Measurements from ENCODE around the gene PLA1A.
"Not testable (repeated sequence)": the region's sequence is repeated elsewhere in the genome, so short reads cannot be mapped to it uniquely, and the experiment has no call there.

Gene PLA1A

DNA sequence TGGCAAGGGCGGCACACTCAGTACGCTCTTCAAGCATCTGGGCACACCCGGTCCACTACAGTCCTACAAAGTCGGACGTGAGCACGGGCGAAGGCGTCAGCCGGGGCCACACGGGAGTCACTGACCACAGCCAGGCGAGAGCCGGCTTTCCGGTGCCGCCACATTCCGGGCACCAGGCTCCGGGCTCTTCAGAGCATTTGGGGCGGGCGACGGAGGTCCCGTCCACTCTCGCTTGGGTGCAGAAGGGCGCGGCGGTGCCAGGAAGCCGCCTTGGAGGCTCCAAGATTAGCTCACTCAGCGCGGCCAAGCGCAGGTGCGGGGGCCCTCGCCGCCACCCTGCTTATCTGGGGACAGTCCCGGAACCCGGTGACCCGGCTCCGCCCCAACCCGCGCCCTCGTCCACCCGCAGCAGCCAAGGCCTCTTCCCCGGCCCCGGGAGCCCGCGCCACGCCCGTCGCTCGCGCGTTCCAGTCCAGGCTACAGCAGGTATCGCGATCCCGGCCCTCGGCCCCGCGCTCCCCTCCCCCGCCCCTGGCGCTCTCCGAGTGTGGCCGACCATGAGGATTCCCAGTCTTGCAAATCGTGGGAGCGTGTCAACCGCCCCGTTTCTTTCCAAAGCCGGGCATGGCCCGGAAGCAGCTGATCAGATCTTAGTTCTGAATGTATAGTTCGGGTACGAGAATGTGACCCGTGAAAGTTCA lies 18.2 kb upstream of the PLA1A start, which contains the start of gene ADPRH:
ADPRH (plus strand) TSS at position 127 of the 701 bp plus-strand sequence. CDS start 2,678 bp downstream, outside the sequence.
- peak; percentile 7 to 42 for DNase-seq (ENCODE audit: low read depth in 2 of 2)

DNA sequence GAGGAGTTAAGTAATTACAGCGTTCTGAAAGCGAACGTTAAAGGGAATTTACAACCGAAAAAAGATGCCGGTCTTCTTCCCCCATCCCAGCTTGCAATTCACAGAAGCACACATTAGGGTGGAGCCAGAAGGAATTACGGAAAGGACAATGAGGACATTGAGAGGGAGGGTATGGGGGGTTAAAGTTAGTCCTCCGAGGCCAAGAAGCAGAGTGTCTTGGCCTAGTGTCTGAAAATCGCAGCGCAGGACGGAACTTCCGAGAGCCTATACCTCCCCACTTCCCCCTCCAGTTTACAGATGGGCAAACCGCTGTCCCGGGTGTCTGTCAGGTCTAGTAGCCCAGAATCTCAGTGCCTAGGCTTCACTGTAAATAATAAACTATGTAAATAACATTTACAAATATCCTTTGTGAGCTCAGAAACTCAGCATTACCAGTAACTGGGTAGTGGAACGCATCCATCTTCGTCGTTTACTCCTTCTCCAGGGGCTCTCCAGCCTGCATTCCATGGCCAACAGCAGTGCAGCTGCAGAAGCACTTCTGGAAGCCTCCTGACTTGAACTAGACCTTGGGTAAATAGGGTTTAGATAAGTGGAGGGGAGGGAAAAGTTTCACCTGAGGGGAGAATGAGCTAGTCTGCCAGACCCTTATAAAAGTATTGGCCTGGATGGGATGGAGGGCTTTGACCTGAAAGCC lies 17.5 kb upstream of the PLA1A start:
- DNase-seq (ENCODE audit: low read depth in 2 of 2), result no peak

DNA sequence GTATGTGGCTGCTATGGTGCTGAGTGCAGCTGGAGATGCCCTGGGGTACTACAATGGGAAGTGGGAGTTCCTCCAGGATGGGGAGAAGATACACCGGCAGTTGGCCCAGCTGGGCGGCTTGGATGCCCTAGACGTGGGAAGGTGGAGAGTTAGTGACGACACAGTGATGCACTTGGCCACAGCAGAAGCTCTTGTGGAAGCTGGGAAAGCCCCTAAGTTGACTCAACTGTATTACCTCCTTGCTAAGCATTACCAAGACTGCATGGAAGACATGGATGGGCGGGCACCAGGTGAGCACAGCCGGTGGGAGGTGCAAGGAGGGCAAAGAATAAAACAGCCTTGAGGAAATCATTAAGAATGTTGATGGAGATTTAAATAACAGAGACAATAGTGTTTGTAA lies 15.5 kb upstream of the PLA1A start:
- DNase-seq (ENCODE audit: low read depth in 2 of 2), result no peak

DNA sequence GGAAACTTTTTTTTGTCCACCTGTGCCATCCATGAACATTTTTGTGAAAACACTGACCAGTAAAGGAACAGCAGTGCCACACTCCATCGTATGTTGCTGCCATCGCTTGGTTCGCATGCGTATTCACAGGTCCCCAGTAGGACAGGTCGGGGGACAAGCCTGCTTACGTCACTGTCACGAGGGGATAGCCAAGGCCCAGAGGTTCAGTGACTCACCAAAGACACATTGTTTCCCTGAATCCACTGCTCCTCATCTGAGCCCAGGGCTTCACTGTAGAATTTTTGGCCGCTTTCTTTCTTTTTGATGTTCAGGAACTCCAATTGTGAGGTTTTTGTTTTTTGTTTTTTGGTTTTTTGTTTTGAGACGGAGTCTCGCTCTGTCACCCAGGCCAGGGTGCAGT lies 12.5 kb upstream of the PLA1A start:
- DNase-seq (ENCODE audit: low read depth in 2 of 2), result no peak

DNA sequence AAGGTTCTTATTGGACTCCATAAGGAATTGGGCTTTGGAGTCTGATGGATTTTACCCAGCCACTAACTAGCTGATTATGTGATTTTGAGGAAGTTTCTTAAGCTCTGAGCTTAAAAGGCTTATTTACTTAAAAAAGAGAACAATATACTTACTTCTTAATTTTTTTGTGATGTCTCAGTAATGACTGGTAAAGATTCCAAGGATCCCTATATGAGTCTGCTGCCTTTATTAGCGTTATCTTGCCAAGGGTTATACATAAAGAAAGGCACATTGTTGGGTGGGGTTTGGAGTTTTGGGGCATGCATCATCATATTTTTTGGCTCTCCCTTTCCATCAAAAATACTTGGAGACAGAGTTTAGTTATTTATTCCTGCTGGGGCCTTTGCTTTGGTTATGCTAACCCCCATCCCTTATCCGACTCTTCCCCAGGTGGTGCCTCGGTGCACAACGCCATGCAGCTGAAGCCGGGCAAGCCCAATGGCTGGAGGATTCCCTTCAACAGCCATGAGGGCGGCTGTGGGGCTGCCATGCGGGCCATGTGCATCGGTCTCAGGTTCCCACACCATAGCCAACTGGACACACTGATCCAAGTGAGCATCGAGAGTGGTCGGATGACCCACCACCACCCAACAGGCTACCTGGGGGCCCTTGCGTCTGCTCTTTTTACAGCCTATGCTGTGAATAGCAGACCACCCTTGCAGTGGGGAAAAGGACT lies 11.7 kb upstream of the PLA1A start:
- DNase-seq (ENCODE audit: low read depth in 2 of 2), result no peak

DNA sequence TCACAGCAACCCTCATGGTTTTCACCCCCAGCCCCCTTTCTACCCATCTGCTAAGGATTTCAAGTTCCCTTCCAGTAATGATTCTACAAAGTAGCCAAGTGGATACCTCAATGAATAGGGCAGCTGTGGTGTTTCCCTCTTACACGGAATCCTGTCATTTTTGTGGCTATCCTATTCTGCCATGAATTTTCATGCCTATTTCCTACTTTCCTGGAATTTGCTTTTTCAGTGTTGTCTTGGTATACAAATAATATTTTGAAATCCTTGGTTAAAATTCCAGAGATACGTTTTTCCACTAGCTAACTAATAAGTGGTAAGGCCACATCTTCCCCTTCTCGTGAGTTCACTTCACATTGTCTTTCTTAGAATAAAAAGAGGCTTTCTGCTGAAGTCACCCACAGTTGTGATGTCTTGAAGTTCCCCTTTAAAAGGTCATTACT lies 10.9 kb upstream of the PLA1A start:
- no peak for DNase-seq (ENCODE audit: low read depth in 2 of 2)

DNA sequence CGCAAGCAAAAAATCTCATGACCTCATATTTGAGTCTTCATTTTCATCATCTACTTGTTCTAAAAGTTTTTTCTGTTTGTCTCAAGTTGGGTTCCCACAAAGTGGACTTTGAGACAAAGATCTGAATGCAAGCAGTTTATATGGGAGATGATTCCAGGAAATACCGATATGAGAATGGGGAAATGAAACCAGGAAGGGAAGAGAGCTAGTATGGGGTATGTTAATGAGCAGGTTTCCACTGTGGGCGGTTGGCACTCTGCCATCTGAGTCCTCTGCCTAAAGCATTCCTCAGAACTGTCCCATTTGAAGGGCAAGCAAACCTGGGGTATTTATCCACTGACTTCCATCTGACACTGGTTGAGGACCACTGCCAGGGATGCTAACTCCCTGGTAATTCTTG lies 9.6 kb upstream of the PLA1A start:
- DNase-seq (ENCODE audit: low read depth in 2 of 2), result no peak

DNA sequence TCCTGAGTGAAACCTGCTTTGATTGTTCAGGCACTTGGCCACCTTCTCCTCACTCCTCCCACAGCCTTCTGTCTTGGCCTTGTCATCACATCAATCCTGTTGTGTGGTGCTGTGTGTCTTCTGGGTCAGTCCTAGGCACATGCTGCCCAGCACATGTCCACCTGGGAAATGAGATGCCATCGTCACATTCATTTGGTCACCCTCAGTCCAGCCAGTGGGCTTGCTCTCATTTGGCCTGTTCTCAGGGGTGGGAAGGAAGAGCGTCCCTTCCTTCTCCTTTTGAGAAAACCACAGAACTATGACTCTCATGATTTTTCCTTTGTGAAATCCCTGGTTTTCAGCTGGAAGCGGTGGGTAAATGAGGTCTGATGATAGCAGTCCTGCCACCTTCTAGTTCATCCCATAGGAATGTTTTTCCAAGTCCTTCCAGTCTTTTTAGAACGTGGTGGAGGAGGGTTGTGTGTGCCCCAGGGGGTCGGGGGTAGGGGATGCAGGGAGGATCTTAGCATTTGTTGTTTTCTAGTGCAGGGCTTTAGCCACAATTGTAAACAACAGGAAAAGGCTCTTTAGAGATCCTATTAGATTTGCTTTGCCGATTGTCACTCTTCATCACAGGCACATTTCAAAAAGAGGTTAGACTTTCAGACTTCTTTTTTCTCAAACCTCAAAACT lies 8.4 kb upstream of the PLA1A start:
- DNase-seq (ENCODE audit: low read depth in 2 of 2), result no peak

DNA sequence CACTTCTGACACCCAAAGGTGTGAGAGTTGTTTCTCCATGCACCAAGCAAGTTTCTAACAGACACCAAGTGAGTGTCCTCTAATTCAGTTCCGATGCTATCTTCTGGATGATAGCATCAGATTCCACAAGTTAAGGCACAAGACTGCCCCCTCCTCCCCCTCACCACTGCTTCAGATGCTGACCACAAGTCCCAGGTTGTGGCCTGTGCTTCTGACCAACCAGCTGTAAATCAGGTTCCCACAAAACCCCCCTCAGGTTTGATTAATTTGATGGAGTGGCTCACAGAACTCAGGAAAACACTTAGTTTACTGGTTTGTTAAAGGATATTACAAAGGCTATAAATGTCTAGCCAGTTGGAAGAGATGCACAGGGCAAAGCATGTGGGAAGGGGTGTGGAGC lies 7.0 kb upstream of the PLA1A start:
- DNase-seq (ENCODE audit: low read depth in 2 of 2), result no peak

DNA sequence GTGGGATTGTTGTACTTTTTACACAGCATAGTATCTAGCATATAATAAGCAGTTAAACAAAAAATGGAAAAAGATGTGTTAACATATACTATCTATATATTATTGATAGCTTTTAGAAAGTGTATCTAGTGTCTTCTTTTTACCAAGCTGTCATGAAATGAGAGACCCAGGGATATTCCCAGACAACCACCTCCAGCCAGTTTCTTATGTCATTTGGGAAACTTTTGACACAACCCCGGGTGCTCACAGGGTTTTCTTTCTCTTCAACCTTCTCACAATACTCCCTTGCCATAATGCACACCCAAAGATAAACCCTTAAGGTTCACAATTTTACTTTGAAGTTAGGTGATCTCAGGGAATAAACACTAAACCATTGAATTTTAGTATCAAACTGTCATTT lies 4.8 kb upstream of the PLA1A start:
- DNase-seq (ENCODE audit: low read depth in 2 of 2), result no peak

DNA sequence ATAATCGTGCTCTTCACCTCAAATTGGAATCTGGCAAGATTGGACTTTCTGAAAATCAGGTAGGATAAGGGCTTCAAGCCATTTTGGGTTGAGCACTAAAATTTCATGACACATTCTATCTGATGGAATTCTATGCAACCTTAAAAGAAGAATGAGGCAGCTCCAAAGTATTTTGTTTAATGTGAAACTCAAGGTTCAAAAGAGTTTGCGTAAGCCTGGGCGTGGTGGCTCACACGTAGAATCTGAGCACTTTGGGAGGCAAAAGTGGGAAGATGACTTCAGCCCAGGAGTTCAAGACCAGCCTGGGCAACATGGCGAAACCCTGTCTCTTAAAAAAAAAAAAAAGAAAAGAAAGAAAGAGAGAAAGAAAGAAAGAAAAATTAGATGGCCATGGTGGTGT lies 3.6 kb upstream of the PLA1A start:
- DNase-seq (ENCODE audit: low read depth in 2 of 2), result no peak

DNA sequence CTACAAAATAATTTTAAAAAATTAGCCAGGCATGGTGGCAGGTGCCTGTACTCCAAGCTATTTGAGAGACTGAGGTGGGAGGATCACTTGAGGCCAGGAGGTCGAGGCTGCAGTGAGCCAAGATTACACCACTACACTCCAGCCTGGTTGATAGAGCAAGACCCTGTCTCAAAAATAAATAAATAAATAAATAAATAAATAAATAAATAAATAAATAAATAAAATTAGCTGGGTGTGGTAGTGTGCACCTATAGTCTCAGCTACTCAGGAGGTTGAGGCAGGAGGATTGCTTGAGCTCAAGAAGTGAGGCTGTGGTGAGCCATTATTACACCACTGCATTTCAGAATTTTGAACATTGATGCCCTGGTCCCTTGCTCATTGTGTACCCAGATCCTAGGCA lies 2.8 kb upstream of the PLA1A start:
- DNase-seq (ENCODE audit: low read depth in 2 of 2), result not testable (repeated sequence)

DNA sequence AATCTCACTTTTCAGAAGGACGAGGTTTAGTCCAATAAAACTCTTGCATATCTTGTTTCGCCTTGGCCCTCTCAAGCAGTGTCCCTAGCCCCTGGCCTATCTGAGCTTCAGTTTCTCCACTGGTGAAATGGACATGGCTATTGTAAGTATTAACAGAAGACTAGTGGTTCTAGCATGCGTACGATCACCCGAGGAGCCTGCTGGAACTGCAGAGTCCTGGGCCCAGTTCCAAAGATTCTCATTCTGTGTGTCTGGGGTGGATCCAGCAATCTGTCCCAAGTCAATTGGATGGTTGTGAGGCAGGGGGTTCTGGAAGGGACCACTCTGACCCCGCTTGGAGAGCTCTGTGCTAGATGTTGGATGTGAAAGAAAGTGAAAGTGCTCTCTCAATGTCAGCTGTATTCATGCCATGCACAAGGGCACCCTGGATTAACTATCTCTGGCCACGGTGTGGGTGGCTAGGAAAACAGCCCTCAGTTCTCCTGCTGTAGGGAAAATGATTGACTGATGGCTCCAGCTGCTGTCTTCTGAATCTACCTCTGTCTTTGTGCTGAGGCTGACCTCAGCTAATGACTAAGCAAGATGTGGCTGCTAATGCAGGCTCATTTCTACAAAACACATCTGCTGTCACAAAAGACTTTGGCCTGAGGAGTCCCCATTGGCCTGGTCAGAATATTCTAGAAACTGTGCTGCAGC lies 1.9 kb upstream of the PLA1A start:
- no peak for DNase-seq (ENCODE audit: low read depth in 2 of 2)

DNA sequence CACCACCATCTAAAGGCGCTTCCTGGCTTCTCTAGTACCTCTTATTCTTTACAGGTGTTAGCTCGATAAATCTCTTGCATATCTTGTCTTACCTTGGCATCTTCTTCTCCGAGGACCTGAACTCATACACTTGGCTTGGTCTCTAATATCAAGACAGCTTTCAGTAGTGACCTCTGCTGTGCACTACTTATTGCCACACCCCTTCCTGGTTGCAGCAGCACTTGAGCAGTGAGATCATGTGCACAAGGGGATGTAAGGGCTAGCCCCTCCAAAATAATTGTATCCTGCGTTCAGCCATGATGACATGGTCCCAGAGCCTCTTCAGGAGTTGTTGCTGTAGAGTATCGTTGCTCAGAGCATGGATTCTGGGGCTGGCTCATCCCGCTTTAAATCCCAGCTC lies 1.3 kb upstream of the PLA1A start:
- DNase-seq (ENCODE audit: low read depth in 2 of 2), result no peak

DNA sequence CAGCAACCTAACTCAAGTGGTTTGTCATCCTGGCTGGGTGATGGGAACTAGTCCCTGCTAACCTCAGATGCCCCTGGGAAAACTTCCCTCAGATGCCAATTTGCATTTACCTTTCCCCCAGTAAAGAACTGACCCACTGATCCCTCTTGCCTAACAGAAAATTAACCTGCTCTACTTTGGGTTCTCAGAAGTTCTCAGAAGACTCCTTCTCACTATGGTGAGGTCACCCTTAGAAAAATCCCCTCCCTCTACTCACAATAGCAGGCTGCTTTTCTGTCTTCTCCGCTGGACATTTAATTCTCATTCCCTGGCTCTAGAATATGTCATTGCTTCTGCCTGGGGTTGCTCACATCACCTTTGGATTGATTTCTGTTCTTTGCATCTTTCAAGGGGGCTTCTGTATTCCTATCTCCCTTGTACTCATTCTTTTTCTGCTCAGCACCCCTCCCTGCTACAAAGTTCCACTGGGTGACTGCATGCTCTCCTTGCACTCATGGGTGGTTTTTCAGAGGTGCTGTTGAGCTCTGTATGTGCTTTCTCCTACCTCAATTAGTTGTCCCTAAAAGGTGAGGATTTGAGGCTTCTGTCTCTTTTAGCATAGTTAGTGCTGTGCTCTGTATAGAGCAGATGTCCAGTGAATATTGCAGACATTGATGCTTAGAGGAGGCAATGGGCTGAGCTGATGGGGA lies 869 bp downstream of the PLA1A start:
- no peak for DNase-seq (ENCODE audit: low read depth in 2 of 2)

DNA sequence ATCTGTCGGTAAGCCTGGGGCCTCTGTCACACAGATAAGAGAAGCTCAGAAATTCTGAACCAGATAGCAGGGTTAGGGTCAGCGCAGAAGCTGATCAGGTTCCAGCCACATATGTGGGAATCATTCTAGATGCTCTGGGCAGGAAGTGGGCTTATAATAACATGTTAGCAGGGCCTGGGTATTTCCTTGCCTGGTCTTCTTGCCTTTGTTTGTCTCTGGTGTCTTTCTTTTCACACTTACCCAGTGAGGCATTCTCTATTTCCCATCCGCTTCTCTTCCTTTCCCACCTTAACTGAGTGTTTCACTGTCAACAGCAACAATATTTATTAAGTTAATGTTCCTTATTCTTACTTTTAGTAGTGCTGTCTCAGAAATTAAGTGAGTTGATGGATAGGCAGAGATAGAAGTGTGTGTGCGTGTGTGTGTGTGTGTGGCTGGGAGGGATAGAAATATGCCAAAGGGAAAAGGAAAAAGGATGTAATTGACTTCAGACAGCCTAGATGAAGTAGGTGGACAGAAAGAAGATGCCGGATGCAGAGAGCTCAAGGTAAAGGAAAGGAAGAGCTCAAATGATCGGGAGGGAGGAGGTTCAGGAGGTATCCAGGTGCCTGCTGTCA lies 2.0 kb downstream of the PLA1A start:
- DNase-seq (ENCODE audit: low read depth in 2 of 2), result no peak

DNA sequence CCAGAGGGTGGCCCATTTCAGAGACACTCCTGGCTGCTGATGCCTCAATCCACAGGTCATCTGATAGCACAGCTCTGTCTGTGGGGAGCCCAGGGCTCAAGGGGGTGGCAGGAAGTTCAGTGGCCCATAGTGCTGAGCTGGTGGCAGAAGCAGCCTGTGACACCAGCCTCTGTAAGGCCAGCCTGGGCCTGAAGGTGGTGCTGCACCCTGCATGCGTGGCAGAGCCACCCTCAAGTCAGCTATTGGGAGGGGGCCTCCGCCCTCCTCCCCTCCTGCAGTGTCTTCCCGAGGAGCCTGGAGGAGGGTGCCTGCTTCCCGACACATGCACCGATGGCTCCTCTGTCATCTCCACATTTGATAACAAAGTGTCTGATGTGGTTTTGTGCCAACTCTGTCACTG lies 3.0 kb downstream of the PLA1A start:
- no peak for DNase-seq (ENCODE audit: low read depth in 2 of 2)

DNA sequence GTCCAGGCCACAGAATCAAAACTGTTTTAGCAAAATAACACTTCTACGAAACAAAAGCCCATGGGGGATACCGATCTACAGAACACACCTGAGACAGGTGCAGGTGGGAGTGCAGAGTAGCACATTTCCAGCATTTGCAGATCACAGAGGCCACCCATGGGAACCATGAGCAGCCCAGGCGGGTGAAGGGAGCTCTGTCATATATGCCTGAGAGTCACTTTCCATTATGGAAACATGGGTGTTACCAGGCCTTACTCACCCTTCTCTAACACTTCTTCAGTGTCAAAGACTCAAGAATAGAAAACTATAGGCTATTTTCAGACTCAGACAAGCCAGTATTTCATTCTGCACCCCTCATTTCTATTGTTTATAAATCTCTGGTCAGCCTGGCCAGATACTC lies 3.5 kb downstream of the PLA1A start:
- no peak for DNase-seq (ENCODE audit: low read depth in 2 of 2)

DNA sequence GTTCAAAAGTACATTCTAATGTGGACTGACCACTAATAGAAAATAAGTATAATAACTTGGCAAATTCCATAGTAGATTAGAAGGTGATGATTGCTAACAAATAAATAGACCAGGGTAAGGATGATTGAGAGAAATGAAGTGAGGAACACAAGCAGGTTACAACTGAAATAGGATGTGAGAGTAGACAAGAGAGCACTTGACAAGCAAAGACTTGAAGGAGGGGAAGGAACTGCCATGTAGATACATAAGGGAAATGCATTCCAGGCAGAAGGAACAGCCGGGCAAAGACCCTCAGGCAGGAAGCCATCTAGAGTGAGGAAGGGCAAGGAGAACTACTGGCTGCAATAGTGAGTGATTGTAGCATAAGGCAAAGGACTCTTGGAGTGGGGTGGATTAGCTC lies 5.0 kb downstream of the PLA1A start:
- no peak for DNase-seq (ENCODE audit: low read depth in 2 of 2)

DNA sequence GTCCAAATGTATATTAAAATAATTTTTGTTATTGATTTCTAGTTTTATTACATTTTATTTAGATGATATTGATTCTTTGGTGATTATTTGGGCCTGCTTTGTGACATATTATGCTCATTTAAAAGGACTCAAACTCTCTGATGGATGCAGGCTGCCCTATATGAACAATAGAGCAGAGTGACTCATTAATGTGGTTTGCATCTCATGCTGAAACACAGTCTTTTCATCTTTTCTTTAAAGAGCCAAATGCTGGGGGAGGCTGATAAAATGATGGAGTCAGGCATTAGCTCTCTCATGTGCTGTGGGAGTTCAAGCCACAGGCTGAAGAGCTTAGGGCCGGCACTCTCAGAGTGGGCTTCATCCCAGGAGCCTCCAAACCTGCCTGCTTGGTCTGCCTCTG lies 7.2 kb downstream of the PLA1A start:
- no peak for DNase-seq (ENCODE audit: low read depth in 2 of 2)
